ENCODE measurements around the gene PRC1.
"Not testable (repeated sequence)": the region's sequence is repeated elsewhere in the genome, so short reads cannot be mapped to it uniquely, and the experiment has no call there.

The PRC1 gene

GRCh38 chr15:90930861-90931574 lies 63.3 kb downstream of the PRC1 start:
- FAIRE-seq, result no peak

- FAIRE-seq, result no peak
These were observed 64.9 kb downstream of the PRC1 start for GRCh38 chr15:90929246-90930019.

- not testable (repeated sequence) for FAIRE-seq
These were observed 66.2 kb downstream of the PRC1 start for GRCh38 chr15:90928106-90928505.

GRCh38 chr15:90926766-90927165 lies 67.6 kb downstream of the PRC1 start:
- FAIRE-seq, result not testable (repeated sequence)

GRCh38 chr15:90924375-90924774 lies 70.0 kb downstream of the PRC1 start:
- no peak for FAIRE-seq

GRCh38 chr15:90922712-90923322 lies 71.5 kb downstream of the PRC1 start:
- not testable (repeated sequence) for FAIRE-seq

GRCh38 chr15:90921887-90922286 lies 72.4 kb downstream of the PRC1 start:
- no peak for FAIRE-seq

- no peak for FAIRE-seq
These were observed 75.5 kb downstream of the PRC1 start for GRCh38 chr15:90918835-90919234.

- no peak for FAIRE-seq
These were observed 76.1 kb downstream of the PRC1 start for GRCh38 chr15:90918034-90918788.

- no peak for FAIRE-seq
These were observed 76.8 kb downstream of the PRC1 start for GRCh38 chr15:90917569-90917968.

- FAIRE-seq, result no peak
These were observed 77.9 kb downstream of the PRC1 start for GRCh38 chr15:90916461-90916860.
